K562 (cell line): Measurements from ENCODE around the gene ECSCR.

ENCODE experiments used
- EHMT2 ChIP-seq: fragments of 450-650 bp; IDR thresholded peaks from 2 replicates; pipeline ENCODE4 v1.6.1; 2018; ENCODE audit warnings: antibody characterized with exemption
- ETV6 ChIP-seq, 3 experiments: fragments of 150-350 bp in 1 of 3; sonication (generic) in 1 of 3; formaldehyde crosslinking in 1 of 3; IDR thresholded peaks; 2 replicates each; pipeline versions ENCODE4 v1.6.1 to v1.8.0; 2014 to 2022; ENCODE audit warnings: borderline replicate concordance in 2 of 3, low read depth in 2 of 3, antibody characterized with exemption in 1 of 3, low read length in 1 of 3, mild to moderate bottlenecking in 1 of 3, missing genetic modification reagents in 1 of 3
- HCFC1 ChIP-seq: IDR thresholded peaks from 2 replicates; pipeline ENCODE4 v1.6.1; 2012; ENCODE audit warnings: low read depth, low read length, improper control_type of control experiment
- MYC ChIP-seq, 2 experiments: fragments of 250-450 bp in 1 of 2; sonication (Bioruptor Pico) in 1 of 2; IDR thresholded peaks; 2 replicates each; pipeline versions ENCODE4 v1.5.1 to v1.6.1; 2012 to 2021; ENCODE audit warnings: low read depth in 2 of 2, borderline replicate concordance in 1 of 2, improper control_type of control experiment in 1 of 2, low read length in 1 of 2, mild to moderate bottlenecking in 1 of 2, moderate library complexity in 1 of 2
- NRF1 ChIP-seq, 2 experiments: fragments of 450-650 bp; IDR thresholded peaks in 1 of 2; conservative IDR thresholded peaks in 1 of 2; 2 replicates each; pipeline ENCODE4 v1.6.1; 2014; ENCODE audit warnings: mild to moderate bottlenecking in 2 of 2
- POLR2AphosphoS5 ChIP-seq: IDR thresholded peaks from 2 replicates; pipeline ENCODE4 v1.6.1; 2011; ENCODE audit warnings: mild to moderate bottlenecking, low read depth, low read length, moderate library complexity; ENCODE audit not compliant: control insufficient read depth, insufficient read depth
- SIRT6 ChIP-seq: IDR thresholded peaks from one replicate; pipeline ENCODE4 v1.6.1; 2012; ENCODE audit warnings: low read depth, mild to moderate bottlenecking, control low read depth, inconsistent platforms, low read length, moderate library complexity
- TAF1 ChIP-seq: IDR thresholded peaks from 2 replicates; pipeline ENCODE4 v1.6.1; 2011; ENCODE audit warnings: mild to moderate bottlenecking, low read length, moderate library complexity; ENCODE audit not compliant: insufficient read depth, control insufficient read depth, severe bottlenecking; ENCODE audit errors: extremely low read depth
- TF ChIP-seq, protein P1 (sequence below), 3 experiments: IDR thresholded peaks in 2 of 3; conservative IDR thresholded peaks in 1 of 3; 2 replicates each; pipeline ENCODE4 v1.5.1; 2011 to 2012; ENCODE audit warnings: low read length in 3 of 3, mild to moderate bottlenecking in 3 of 3, control low read depth in 2 of 3, improper control_type of control experiment in 1 of 3, inconsistent platforms in 1 of 3, low read depth in 1 of 3, mixed read lengths in 1 of 3, moderate library complexity in 1 of 3; ENCODE audit not compliant: insufficient read depth in 2 of 3
- TF ChIP-seq, protein P2 (sequence below), 2 experiments: fragments of 450-650 bp; formaldehyde crosslinking in 1 of 2; IDR thresholded peaks; 2 replicates each; pipeline versions ENCODE4 v1.4.0 to v1.6.1; 2014 to 2020; ENCODE audit warnings: mild to moderate bottlenecking in 2 of 2, borderline replicate concordance in 1 of 2, low read depth in 1 of 2
- TF ChIP-seq, protein P3 (sequence below): sonication (generic); formaldehyde crosslinking; IDR thresholded peaks from 2 replicates; pipeline ENCODE4 v1.4.0; 2020; ENCODE audit warnings: mild to moderate bottlenecking, missing genetic modification reagents
- TF ChIP-seq, protein P4 (sequence below): fragments of 250-450 bp; sonication (Bioruptor Pico); IDR thresholded peaks from 2 replicates; pipeline ENCODE4 v1.4.0; 2020

DNA sequence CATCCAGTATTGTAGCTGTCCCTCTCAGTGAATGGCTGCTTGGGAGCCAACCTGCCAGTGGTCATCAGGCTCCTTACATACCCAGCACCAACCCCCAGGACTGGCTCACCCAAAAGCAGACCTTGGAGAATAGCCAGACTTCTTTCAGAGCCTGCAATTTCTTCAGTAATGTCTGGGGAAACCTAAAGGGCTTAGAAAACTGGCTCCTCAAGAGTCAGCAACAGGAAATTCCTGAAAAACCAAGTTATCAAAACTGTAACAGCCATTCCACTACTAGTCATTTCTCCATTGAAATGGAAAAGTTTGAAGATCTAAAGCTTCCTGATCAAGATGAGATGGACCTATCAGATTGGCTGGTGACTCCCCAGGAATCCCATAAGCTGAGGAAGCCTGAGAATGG, 32.3 kb upstream of the ECSCR start:
- TF ChIP-seq, protein P1, sequence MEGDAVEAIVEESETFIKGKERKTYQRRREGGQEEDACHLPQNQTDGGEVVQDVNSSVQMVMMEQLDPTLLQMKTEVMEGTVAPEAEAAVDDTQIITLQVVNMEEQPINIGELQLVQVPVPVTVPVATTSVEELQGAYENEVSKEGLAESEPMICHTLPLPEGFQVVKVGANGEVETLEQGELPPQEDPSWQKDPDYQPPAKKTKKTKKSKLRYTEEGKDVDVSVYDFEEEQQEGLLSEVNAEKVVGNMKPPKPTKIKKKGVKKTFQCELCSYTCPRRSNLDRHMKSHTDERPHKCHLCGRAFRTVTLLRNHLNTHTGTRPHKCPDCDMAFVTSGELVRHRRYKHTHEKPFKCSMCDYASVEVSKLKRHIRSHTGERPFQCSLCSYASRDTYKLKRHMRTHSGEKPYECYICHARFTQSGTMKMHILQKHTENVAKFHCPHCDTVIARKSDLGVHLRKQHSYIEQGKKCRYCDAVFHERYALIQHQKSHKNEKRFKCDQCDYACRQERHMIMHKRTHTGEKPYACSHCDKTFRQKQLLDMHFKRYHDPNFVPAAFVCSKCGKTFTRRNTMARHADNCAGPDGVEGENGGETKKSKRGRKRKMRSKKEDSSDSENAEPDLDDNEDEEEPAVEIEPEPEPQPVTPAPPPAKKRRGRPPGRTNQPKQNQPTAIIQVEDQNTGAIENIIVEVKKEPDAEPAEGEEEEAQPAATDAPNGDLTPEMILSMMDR (IDR thresholded peaks at IDR 0.05 in 2 of 3, conservative IDR thresholded peaks at IDR 0.05 in 1 of 3; ENCODE audit: insufficient read depth in 2 of 3, low read depth in 1 of 3, low read length in 3 of 3): no peak
- TF ChIP-seq HCFC1: no peak
- TF ChIP-seq NRF1 (conservative IDR thresholded peaks at IDR 0.05 in 1 of 2, IDR thresholded peaks at IDR 0.05 in 1 of 2): no peak
- TF ChIP-seq MYC (IDR thresholded peaks at IDR 0.05; ENCODE audit: low read depth, low read length): no peak
- no peak for TF ChIP-seq MYC (CRISPR knock-in tag; IDR thresholded peaks at IDR 0.05; ENCODE audit: borderline replicate concordance, low read depth)
- TF ChIP-seq ETV6 (IDR thresholded peaks at IDR 0.05; ENCODE audit: borderline replicate concordance in 1 of 2, low read depth in 2 of 2, low read length in 1 of 2): no peak
- no peak for TF ChIP-seq ETV6 (CRISPR knock-in tag; IDR thresholded peaks at IDR 0.05; ENCODE audit: borderline replicate concordance)
- no peak for TF ChIP-seq POLR2AphosphoS5
- TF ChIP-seq EHMT2: no peak
- TF ChIP-seq, protein P2, sequence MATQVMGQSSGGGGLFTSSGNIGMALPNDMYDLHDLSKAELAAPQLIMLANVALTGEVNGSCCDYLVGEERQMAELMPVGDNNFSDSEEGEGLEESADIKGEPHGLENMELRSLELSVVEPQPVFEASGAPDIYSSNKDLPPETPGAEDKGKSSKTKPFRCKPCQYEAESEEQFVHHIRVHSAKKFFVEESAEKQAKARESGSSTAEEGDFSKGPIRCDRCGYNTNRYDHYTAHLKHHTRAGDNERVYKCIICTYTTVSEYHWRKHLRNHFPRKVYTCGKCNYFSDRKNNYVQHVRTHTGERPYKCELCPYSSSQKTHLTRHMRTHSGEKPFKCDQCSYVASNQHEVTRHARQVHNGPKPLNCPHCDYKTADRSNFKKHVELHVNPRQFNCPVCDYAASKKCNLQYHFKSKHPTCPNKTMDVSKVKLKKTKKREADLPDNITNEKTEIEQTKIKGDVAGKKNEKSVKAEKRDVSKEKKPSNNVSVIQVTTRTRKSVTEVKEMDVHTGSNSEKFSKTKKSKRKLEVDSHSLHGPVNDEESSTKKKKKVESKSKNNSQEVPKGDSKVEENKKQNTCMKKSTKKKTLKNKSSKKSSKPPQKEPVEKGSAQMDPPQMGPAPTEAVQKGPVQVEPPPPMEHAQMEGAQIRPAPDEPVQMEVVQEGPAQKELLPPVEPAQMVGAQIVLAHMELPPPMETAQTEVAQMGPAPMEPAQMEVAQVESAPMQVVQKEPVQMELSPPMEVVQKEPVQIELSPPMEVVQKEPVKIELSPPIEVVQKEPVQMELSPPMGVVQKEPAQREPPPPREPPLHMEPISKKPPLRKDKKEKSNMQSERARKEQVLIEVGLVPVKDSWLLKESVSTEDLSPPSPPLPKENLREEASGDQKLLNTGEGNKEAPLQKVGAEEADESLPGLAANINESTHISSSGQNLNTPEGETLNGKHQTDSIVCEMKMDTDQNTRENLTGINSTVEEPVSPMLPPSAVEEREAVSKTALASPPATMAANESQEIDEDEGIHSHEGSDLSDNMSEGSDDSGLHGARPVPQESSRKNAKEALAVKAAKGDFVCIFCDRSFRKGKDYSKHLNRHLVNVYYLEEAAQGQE (IDR thresholded peaks at IDR 0.05; ENCODE audit: borderline replicate concordance): no peak
- TF ChIP-seq, protein P2 (CRISPR knock-in tag; IDR thresholded peaks at IDR 0.05; ENCODE audit: low read depth): no peak
- TF ChIP-seq SIRT6: no peak
- TF ChIP-seq, protein P3, sequence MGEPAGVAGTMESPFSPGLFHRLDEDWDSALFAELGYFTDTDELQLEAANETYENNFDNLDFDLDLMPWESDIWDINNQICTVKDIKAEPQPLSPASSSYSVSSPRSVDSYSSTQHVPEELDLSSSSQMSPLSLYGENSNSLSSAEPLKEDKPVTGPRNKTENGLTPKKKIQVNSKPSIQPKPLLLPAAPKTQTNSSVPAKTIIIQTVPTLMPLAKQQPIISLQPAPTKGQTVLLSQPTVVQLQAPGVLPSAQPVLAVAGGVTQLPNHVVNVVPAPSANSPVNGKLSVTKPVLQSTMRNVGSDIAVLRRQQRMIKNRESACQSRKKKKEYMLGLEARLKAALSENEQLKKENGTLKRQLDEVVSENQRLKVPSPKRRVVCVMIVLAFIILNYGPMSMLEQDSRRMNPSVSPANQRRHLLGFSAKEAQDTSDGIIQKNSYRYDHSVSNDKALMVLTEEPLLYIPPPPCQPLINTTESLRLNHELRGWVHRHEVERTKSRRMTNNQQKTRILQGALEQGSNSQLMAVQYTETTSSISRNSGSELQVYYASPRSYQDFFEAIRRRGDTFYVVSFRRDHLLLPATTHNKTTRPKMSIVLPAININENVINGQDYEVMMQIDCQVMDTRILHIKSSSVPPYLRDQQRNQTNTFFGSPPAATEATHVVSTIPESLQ (CRISPR knock-in tag): no peak
- TF ChIP-seq TAF1: no peak
- TF ChIP-seq, protein P4, sequence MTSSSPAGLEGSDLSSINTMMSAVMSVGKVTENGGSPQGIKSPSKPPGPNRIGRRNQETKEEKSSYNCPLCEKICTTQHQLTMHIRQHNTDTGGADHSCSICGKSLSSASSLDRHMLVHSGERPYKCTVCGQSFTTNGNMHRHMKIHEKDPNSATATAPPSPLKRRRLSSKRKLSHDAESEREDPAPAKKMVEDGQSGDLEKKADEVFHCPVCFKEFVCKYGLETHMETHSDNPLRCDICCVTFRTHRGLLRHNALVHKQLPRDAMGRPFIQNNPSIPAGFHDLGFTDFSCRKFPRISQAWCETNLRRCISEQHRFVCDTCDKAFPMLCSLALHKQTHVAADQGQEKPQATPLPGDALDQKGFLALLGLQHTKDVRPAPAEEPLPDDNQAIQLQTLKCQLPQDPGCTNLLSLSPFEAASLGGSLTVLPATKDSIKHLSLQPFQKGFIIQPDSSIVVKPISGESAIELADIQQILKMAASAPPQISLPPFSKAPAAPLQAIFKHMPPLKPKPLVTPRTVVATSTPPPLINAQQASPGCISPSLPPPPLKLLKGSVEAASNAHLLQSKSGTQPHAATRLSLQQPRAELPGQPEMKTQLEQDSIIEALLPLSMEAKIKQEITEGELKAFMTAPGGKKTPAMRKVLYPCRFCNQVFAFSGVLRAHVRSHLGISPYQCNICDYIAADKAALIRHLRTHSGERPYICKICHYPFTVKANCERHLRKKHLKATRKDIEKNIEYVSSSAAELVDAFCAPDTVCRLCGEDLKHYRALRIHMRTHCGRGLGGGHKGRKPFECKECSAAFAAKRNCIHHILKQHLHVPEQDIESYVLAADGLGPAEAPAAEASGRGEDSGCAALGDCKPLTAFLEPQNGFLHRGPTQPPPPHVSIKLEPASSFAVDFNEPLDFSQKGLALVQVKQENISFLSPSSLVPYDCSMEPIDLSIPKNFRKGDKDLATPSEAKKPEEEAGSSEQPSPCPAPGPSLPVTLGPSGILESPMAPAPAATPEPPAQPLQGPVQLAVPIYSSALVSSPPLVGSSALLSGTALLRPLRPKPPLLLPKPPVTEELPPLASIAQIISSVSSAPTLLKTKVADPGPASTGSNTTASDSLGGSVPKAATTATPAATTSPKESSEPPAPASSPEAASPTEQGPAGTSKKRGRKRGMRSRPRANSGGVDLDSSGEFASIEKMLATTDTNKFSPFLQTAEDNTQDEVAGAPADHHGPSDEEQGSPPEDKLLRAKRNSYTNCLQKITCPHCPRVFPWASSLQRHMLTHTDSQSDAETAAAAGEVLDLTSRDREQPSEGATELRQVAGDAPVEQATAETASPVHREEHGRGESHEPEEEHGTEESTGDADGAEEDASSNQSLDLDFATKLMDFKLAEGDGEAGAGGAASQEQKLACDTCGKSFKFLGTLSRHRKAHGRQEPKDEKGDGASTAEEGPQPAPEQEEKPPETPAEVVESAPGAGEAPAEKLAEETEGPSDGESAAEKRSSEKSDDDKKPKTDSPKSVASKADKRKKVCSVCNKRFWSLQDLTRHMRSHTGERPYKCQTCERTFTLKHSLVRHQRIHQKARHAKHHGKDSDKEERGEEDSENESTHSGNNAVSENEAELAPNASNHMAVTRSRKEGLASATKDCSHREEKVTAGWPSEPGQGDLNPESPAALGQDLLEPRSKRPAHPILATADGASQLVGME: no peak
